ENCODE data around the gene GET4.

- TF ChIP-seq CTCF (IDR thresholded peaks at IDR 0.05 in 2 of 3, conservative IDR thresholded peaks at IDR 0.05 in 1 of 3; ENCODE audit: control insufficient read depth in 2 of 3, extremely low read depth in 1 of 3, insufficient read depth in 1 of 3, low read depth in 3 of 3, low read length in 3 of 3), result no peak
- no peak for TF ChIP-seq MAX (IDR thresholded peaks at IDR 0.05; ENCODE audit: low read depth, low read length)
- TF ChIP-seq SPI1 (IDR thresholded peaks at IDR 0.05; ENCODE audit: borderline replicate concordance, insufficient read depth, low read depth, low read length), result no peak
- TF ChIP-seq ETV6 (conservative IDR thresholded peaks at IDR 0.05 in 1 of 2, IDR thresholded peaks at IDR 0.05 in 1 of 2; ENCODE audit: borderline replicate concordance in 1 of 2, low read depth in 1 of 2), result no peak
- TF ChIP-seq SIN3A (IDR thresholded peaks at IDR 0.05; ENCODE audit: low read depth, low read length), result no peak
- TF ChIP-seq SP1 (IDR thresholded peaks at IDR 0.05; ENCODE audit: low read depth, low read length), result no peak
- no peak for TF ChIP-seq MEF2A (IDR thresholded peaks at IDR 0.05; ENCODE audit: insufficient read depth, low read depth, low read length)
- no peak for TF ChIP-seq POLR2AphosphoS5 (IDR thresholded peaks at IDR 0.05; ENCODE audit: low read length)
- no peak for TF ChIP-seq ZNF217 (IDR thresholded peaks at IDR 0.05)
Measured at GRCh38 chr7:869348-869747, 7.0 kb upstream of the GET4 start.
